Astrocyte (in vitro differentiated cells and primary cell): Measurements from ENCODE around the gene ELP2. TPM values are rescaled to one million over a fixed set of nuclear protein-coding genes. Genes with fewer than 3 reads are reported as not detected.

ENCODE experiments used
- total RNA-seq: library from RNA; stranded (reverse); gene quantifications from 2 replicates; pipeline ENCODE4 v1.2.1, GENCODE V29; 2021

Gene ELP2
- total RNA-seq, 1 donor from 2014 or later, result 99.8 TPM

Other genes starting within 250 kb of the ELP2 start
- 53.3 and 62.6 TPM in 2 replicates for gene RPRD1A, start 62.3 kb upstream of the ELP2 start, total RNA-seq
- 81.3 and 87.3 TPM in 2 replicates for gene SLC39A6, start 559 bp upstream of the ELP2 start, total RNA-seq
- gene MOCOS, start 57.6 kb downstream of the ELP2 start, total RNA-seq, result 1.4 and 1.9 TPM in 2 replicates
- 5.9 and 6.1 TPM in 2 replicates for gene FHOD3, start 167.8 kb downstream of the ELP2 start, total RNA-seq